ENCODE results near the gene ANKRD63. TPM values are rescaled to one million over a fixed set of nuclear protein-coding genes. Genes with fewer than 3 reads are reported as not detected.

Gene ANKRD63
- total RNA-seq, 1 experiment from 2014 or later, result 1.2 TPM

- Histone ChIP-seq H3F3A (ENCODE audit: low read length, unreplicated experiment) (no peaks in the 10 kb centered on the region), H3K79me2 (ENCODE audit: low read length) (no peaks in the 10 kb centered on the region), H3K4me3 (ENCODE audit: low read length) (no peak overlapping the region), H4K20me1 (ENCODE audit: low read length) (no peaks in the 10 kb centered on the region), H3K4me1 (ENCODE audit: insufficient read depth, low read length) (peaks cover 7% of the 10 kb centered on the region; the same call in 1 of the 2 replicates), H3K9me2 (replicated peaks; ENCODE audit: low read length) (no peaks in the 10 kb centered on the region), H3K4me2 (ENCODE audit: low read length) (peak overlapping the region; percentile 17; the same call in 1 of the 2 replicates), H2AFZ (ENCODE audit: low read length) (no peak overlapping the region), H3K27me3 (ENCODE audit: low read length) (no peaks in the 10 kb centered on the region), H3K9me3 (ENCODE audit: low read length) (no peaks in the 10 kb centered on the region), H3K27ac (ENCODE audit: low read length) (no peak overlapping the region), H3K36me3 (ENCODE audit: low read depth, low read length) (no peaks in the 10 kb centered on the region), H3K9ac (ENCODE audit: low read length) (no peak overlapping the region)
- ChIA-PET CTCF (interaction anchor here (0.8 kb wide), 1 partner anchor 35 kb away, joined by 4 read pairs; no protein-coding TSS in a partner anchor), POLR2A (ENCODE audit: unreplicated experiment) (interaction anchor here (0.6 kb wide), 1 partner anchor 97 kb away, joined by 3 read pairs; no protein-coding TSS in a partner anchor)
- no peak for TF ChIP-seq EZH2 (IDR thresholded peaks at IDR 0.05; ENCODE audit: low read length, unreplicated experiment)
- no peak for TF ChIP-seq CTCF (conservative IDR thresholded peaks at IDR 0.05; ENCODE audit: low read depth, low read length)
- TF ChIP-seq EZH2phosphoT487 (IDR thresholded peaks at IDR 0.05; ENCODE audit: borderline replicate concordance, low read length), result no peak
- no TSS peak for BruUV-seq (replicated peaks)
- ATAC-seq (peak; percentile 77), DNase-seq (peak; percentile 74)
- intact Hi-C loops (cut with micrococcal nuclease), result no loop called here
Observed at GRCh38 chr15:40313531-40314398, 30.9 kb upstream of the ANKRD63 start.

- no peak overlapping the region for H3K4me3 ChIP-seq (ENCODE audit: low read length)
- no peaks in the 10 kb centered on the region for H3K27me3 ChIP-seq (ENCODE audit: low read length)
- no peaks in the 10 kb centered on the region for H3K36me3 ChIP-seq (ENCODE audit: low read depth, low read length)
- POLR2A ChIA-PET (ENCODE audit: unreplicated experiment), result no interaction called here
- H3K4me2 ChIP-seq (ENCODE audit: low read length), result no peak overlapping the region
- TF ChIP-seq EZH2phosphoT487 (IDR thresholded peaks at IDR 0.05; ENCODE audit: borderline replicate concordance, low read length) (no peak), EZH2 (IDR thresholded peaks at IDR 0.05; ENCODE audit: low read length, unreplicated experiment) (no peak), CTCF (conservative IDR thresholded peaks at IDR 0.05; ENCODE audit: low read depth, low read length) (no peak)
- no peaks in the 10 kb centered on the region for H3K9me3 ChIP-seq (ENCODE audit: low read length)
- peaks cover 7% of the 10 kb centered on the region; the same call in 1 of the 2 replicates for H3K4me1 ChIP-seq (ENCODE audit: insufficient read depth, low read length)
- ATAC-seq (no peak), DNase-seq (no peak)
- no peak overlapping the region for H3K9ac ChIP-seq (ENCODE audit: low read length)
- H3F3A ChIP-seq (ENCODE audit: low read length, unreplicated experiment), result no peaks in the 10 kb centered on the region
- no peak overlapping the region for H2AFZ ChIP-seq (ENCODE audit: low read length)
- CTCF ChIA-PET, result no interaction called here
- intact Hi-C loops (cut with micrococcal nuclease), result no loop called here
- BruUV-seq (replicated peaks), result no TSS peak
- H3K27ac ChIP-seq (ENCODE audit: low read length), result no peak overlapping the region
- H4K20me1 ChIP-seq (ENCODE audit: low read length), result no peaks in the 10 kb centered on the region
- no peaks in the 10 kb centered on the region for H3K79me2 ChIP-seq (ENCODE audit: low read length)
- no peaks in the 10 kb centered on the region for H3K9me2 ChIP-seq (replicated peaks; ENCODE audit: low read length)
Observed at GRCh38 chr15:40312370-40313158, 29.7 kb upstream of the ANKRD63 start.
